Esophagus (tissue), 2 donors: ENCODE measurements around the gene ZNF441. TPM values are rescaled to one million over a fixed set of nuclear protein-coding genes. Genes with fewer than 3 reads are reported as not detected.

ENCODE experiments used
- H3K27ac ChIP-seq, 2 donors: one replicate each; pipeline ENCODE4 v1.5.1; 2013; ENCODE audit warnings: low read depth in 2 of 2, mild to moderate bottlenecking in 2 of 2, inconsistent platforms in 1 of 2, low read length in 1 of 2, moderate library complexity in 1 of 2
- H3K27me3 ChIP-seq, 2 donors: one replicate each; pipeline ENCODE4 v1.6.1; 2013; ENCODE audit warnings: low read length in 2 of 2, control low read depth in 1 of 2, mild to moderate bottlenecking in 1 of 2; ENCODE audit not compliant: insufficient read depth in 2 of 2, control insufficient read depth in 1 of 2
- H3K36me3 ChIP-seq, 2 donors: one replicate each; pipeline ENCODE4 v1.6.1; 2013; ENCODE audit warnings: low read length in 1 of 2; ENCODE audit not compliant: control insufficient read depth in 2 of 2, insufficient read depth in 2 of 2
- H3K4me1 ChIP-seq, 2 donors: one replicate each; pipeline ENCODE4 v1.6.1; 2013; ENCODE audit warnings: low read length in 1 of 2; ENCODE audit not compliant: control insufficient read depth in 2 of 2, insufficient read depth in 2 of 2
- H3K4me3 ChIP-seq, 2 donors: one replicate each; pipeline ENCODE4 v1.5.1; 2013; ENCODE audit warnings: low read length in 2 of 2, mild to moderate bottlenecking in 2 of 2, low read depth in 1 of 2, moderate library complexity in 1 of 2
- H3K9me3 ChIP-seq, 2 donors: one replicate each; pipeline ENCODE4 v1.6.1; 2013; ENCODE audit warnings: mild to moderate bottlenecking in 2 of 2, low read depth in 1 of 2, low read length in 1 of 2, moderate library complexity in 1 of 2; ENCODE audit not compliant: control insufficient read depth in 2 of 2, insufficient read depth in 1 of 2
- WGBS, 2 donors: extraction: QIAGEN DNeasy Blood & Tissue Kit; methylation state at CpG; one replicate each; pipeline ENCODE4 v1.1.7; 2013; 5-methylcytosine and 5-hydroxymethylcytosine counted together
- polyA plus RNA-seq, 2 donors: library from polyadenylated mRNA; stranded (reverse); fragments of 200-250 nt; gene quantifications; one replicate each; pipeline ENCODE4 v1.2.3, GENCODE V29; 2013
- donor health status: healthy with polysubstance abuse.
- donor health status: Bipolar disorder and iron deficiency.

The ZNF441 gene
- polyA plus RNA-seq = 1 to 10 TPM; 1.6 to 2.2 TPM

DNA sequence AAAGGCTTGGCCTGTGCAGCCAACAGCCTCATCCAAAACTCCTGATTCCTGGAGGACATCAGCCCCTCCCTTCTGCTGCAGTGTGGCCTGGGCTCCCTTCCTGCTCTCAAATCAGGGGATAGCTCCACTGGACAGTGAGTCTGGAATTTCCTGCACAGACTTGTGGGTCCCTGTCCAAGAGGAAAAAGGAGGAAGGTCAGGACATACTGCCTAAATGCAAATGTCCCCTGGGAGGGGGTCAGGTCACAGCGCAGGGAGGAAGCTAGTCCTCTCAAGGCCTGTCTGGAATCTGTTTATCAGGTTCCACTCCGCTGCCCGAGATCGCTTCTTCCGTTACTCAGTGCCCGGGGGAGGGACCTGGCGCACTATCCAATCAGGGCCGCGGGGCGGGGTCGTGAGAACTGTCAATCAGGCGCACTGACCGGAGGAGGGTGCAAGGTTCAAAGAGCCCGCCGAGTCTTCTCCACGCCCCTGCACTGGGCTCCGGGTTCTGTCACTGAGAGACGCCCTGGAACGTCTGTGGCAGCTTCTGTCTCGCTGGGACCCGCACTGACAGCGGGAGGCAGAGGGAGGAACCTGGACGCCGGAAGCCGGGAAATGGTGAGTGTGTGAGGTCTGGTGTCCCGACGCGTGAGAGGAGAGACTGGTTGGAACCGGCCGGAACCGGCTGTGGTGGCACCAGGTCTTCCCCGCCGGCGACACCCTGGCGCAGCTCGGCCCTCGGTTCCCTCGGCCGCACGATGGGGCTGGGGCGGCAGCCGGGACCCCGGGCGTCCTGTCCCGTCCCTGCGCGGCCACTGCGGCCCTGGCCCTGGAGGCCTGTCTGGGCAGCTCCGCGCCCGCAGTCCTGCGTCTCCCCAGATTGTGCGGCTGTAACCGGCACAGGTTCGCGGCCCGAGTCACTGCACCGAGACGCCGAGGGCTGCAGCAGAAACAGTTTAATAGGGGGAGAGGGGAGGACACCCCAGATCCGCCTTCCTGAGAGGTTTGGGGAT, at the start of gene ZNF441:
ZNF441 (plus strand) TSS at position 404 of the 995 bp plus-strand sequence; CDS start at position 598, 194 bp downstream.
- H3K27ac ChIP-seq = peak within 1 kb of the TSS; percentile 93
- no peaks in the 10 kb centered on the region for H3K36me3 ChIP-seq
- WGBS, 2 donors = 0% methylated on average over 48 to 61 of the region's 61 CpGs
- H3K4me1 ChIP-seq = no peaks in the 10 kb centered on the region
- H3K4me3 ChIP-seq = peak within 1 kb of the TSS; percentile 86 to 90
- H3K9me3 ChIP-seq = no peaks in the 10 kb centered on the region
- H3K27me3 ChIP-seq = no peaks in the 10 kb centered on the region

DNA sequence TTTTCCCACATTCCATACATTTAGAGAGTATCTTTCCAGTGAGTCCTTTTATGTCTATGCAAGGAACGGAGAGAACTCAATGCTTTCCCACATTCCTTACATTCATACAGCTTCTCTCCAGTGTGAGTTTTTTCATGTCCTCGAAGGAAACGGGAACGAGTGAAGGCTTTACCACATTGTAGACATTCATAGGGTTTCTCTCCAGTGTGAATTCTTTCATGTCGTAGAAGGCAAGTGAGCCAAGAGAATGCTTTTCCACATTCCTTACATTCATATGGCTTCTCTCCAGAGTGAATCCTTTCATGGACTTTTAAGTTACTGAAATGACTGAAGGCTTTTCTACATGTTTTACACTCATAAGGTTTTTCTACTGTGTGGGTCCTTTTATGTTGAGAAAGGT, 45.1 kb upstream of the ZNF441 start:
- Histone ChIP-seq H3K4me1 (no peaks in the 10 kb centered on the region), H3K27ac (no peak overlapping the region), H3K9me3 (peaks cover 6 to 8% of the 10 kb centered on the region in 2 donors), H3K4me3 (no peak overlapping the region), H3K27me3 (no peaks in the 10 kb centered on the region), H3K36me3 (peaks cover 5 to 12% of the 10 kb centered on the region in 2 donors)
- 85 to 97% methylated on average over 5 of the region's 5 CpGs for WGBS, 2 donors

DNA sequence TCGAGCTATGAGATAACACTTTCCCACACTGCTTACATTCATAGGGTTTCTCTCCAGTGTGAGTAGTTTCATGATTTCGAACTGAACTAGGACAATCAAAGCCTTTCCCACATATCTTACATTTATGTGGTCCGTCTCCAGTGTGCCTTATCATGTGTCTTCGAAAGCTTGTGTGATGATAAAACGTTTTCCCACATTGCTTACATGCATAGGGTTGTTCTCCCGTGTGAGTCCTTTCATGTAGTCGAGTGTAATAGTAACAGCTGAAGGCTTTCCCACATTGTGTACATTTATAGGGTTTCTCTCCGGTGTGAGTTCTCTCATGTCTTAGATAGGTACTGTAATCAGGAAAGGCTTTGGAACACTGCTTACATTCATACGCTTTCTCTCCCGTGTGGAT, 44.4 kb upstream of the ZNF441 start:
- Histone ChIP-seq H3K9me3 (peaks cover 6 to 8% of the 10 kb centered on the region in 2 donors), H3K36me3 (peaks cover 5 to 12% of the 10 kb centered on the region in 2 donors), H3K27me3 (no peaks in the 10 kb centered on the region), H3K4me1 (no peaks in the 10 kb centered on the region), H3K4me3 (no peak overlapping the region), H3K27ac (no peak overlapping the region)
- WGBS, 2 donors = 96 to 98% methylated on average over 10 of the region's 10 CpGs

DNA sequence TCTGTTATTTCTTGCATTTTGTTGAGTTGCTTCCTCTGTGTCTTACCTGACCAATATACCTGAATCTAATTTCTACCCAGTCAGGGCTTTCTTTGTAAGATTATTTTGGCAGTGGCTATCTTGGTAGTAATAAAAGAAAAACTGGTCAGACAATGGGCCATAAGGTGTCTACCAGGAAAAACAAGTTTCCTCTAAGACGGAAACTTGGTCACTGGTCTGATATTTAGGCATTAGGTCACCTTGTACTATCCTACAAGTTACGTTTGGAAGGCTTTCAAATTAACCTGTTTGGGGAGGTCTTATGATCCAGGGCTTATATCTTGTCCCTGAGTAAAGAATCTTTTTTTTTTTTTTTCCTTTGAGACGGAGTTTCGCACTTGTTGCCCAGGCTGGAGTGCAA, 37.2 kb upstream of the ZNF441 start:
- H3K4me1 ChIP-seq = no peaks in the 10 kb centered on the region
- peak overlapping the region in 1 of 2 donors; percentile 44 for H3K27ac ChIP-seq
- no peaks in the 10 kb centered on the region for H3K9me3 ChIP-seq
- H3K27me3 ChIP-seq = no peaks in the 10 kb centered on the region
- WGBS, 2 donors = 70 to 89% methylated on average over 4 of the region's 4 CpGs
- H3K36me3 ChIP-seq = peaks cover 0 to 3% of the 10 kb centered on the region in 2 donors
- no peak overlapping the region for H3K4me3 ChIP-seq

DNA sequence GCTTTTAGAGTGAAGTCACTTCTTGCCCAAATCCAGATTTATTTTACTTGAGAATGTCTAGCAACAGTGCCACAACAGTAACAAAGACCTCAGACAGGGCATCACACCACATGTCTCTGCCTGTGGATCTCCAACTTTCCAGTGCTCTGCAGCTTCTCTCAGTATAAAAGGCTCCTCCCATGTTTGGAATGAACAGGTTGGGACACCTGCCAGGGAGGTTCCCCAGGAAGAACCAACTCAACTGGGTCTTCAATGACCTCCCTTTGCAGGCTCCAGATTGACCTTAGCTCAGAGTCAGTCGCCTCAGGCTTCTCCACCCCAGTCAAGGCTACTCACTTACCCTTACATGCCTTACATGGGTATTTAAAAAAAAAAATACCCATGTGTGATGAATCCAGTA, 31.4 kb upstream of the ZNF441 start:
- 59 to 65% methylated on average over 1 of the region's 1 CpG for WGBS, 2 donors
- peak overlapping the region in 1 of 2 donors; percentile 46 for H3K27ac ChIP-seq
- H3K4me3 ChIP-seq = no peak overlapping the region
- H3K9me3 ChIP-seq = no peaks in the 10 kb centered on the region
- H3K27me3 ChIP-seq = no peaks in the 10 kb centered on the region
- no peaks in the 10 kb centered on the region for H3K36me3 ChIP-seq
- peaks cover 2% of the 10 kb centered on the region in 2 donors for H3K4me1 ChIP-seq

DNA sequence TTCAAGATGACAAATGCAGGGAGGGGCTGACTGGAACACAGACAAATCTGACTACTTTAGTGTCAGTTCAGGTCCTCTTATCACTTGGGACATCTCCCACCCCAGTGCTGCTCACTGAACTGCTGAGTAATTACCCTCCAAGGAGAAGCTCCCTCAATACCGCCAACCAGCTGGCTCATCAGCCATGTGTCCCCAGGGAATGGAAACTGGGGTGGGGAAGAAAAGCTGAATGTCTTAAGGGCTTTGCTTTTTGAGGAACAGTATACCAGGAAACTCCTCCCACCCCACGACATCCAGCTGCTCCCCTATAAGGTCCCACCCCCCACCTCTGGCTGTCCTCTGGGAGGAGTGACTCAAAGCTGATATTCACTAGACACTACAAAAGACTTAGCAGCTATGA, 30.1 kb upstream of the ZNF441 start:
- Histone ChIP-seq H3K4me3 (peak overlapping the region in 1 of 2 donors; percentile 18), H3K9me3 (no peaks in the 10 kb centered on the region), H3K4me1 (peaks cover 2% of the 10 kb centered on the region in 2 donors), H3K36me3 (no peaks in the 10 kb centered on the region), H3K27me3 (no peaks in the 10 kb centered on the region), H3K27ac (peak overlapping the region; percentile 26 to 33)
- WGBS, 2 donors = 24 to 33% methylated on average over 2 of the region's 2 CpGs

DNA sequence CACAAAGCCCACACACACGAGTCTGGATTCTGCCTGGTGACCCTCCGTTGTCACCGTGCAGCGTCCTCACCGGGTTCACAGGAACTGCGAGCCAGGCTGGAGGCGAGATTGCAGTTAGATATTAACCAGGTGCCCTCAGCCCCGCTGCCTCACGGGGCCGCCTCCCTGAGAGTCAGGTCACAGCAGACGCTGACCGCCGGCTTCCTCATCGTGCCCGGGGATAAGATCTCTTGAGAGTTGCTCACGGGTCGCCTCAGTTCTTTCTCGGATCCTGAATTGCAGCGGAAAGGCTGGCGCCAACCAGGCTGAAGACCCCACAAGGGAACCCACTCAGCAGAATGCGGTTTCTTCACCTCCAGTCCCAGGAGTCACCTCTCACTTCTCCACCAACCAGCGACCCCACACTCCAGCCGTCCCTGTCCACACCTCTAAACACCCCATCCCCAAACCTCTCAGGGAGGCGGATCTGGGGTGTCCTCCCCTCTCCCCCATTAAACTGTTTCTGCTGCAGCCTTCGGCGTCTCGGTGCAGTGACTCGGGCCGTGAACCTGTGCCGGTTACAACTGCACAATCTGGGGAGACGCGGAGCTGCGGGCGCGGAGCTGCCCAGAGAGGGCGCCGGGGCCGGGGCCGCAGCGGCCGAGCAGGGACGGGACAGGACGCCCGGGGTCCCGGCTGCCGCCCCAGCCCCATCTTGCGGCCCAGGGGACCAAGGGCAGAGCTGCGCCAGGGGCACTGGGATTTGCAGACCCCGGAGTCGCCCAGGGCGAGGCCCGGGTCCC, 28.6 kb upstream of the ZNF441 start:
- peaks cover 2% of the 10 kb centered on the region in 2 donors for H3K4me1 ChIP-seq
- WGBS, 2 donors = 1% methylated on average over 50 to 52 of the region's 52 CpGs
- peak overlapping the region; percentile 67 to 98 for H3K4me3 ChIP-seq
- H3K27me3 ChIP-seq = no peaks in the 10 kb centered on the region
- no peaks in the 10 kb centered on the region for H3K36me3 ChIP-seq
- H3K27ac ChIP-seq = peak overlapping the region; percentile 92 to 97
- no peaks in the 10 kb centered on the region for H3K9me3 ChIP-seq

DNA sequence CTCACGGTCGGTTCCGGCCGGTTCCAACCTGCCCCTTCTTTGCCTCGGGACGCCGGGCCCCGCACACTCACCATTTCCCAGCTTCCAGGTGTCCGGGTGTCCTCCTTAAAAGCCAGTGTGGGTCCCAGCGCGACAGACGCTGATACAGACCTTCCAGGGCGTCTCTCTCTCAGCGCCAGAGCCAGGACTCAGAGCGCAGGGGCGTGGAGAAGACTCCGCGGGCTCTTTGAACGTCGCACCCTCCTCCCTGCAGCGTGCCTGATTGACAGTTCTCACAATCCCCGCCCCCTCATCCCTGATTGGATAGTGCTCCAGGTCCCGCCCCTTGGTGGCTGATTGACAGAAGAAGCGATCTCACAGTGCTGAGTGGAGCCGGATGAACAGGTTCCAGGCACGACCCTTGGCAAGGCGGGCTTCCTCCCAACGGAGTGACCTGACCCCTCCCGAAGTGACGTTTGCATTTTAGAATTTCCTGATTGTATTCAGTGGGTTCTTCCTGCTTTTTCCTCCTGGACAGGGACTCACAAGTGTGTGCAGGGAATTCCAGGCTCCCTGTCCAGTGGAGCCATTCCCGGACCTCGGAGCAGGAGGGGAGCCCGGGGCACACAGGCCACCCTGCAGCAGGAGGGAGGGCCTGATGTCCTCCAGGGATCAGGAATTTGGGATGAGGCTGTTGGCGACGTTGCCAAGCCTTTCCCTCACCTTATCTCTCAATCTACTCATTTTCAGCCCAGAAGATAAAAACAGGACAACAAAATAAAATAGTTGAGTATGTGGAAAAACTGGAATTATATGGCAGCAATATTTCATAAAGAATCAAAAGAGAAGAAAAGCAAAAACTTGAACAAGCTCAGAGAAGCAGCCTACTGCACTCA, 27.8 kb upstream of the ZNF441 start, which contains the start of gene ZNF823:
ZNF823 (minus strand) TSS at position 201 of the 875 bp plus-strand sequence; CDS start at position 74, 127 bp downstream.
- Histone ChIP-seq H3K36me3 (no peaks in the 10 kb centered on the region), H3K4me1 (peaks cover 2% of the 10 kb centered on the region in 2 donors), H3K27me3 (no peaks in the 10 kb centered on the region), H3K9me3 (no peaks in the 10 kb centered on the region), H3K4me3 (peak within 1 kb of the TSS; percentile 67 to 98), H3K27ac (peak within 1 kb of the TSS; percentile 95 to 97)
- 1% methylated on average over 35 of the region's 35 CpGs for WGBS, 2 donors

DNA sequence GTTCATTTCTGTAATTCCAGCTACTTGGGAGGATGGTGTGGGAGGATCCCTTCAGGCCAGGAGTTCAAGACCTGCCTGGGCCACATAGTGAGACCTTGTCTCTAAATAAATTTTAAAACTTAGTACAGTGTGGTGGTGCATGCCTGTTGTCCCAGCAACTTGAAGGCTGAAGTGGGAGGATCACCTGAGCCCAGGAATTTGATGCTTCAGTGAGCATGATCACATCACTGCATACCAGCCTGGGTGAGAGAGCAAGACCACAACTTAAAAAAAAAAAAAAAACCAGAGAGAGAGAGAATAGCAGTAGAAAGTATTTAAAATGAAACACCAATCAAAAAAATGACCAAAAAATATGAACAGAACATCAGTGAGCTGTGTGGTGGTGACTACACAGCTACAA, 20.9 kb upstream of the ZNF441 start:
- H3K4me1 ChIP-seq = no peaks in the 10 kb centered on the region
- no peaks in the 10 kb centered on the region for H3K36me3 ChIP-seq
- H3K27me3 ChIP-seq = no peaks in the 10 kb centered on the region
- no peak overlapping the region for H3K27ac ChIP-seq
- H3K4me3 ChIP-seq = no peak overlapping the region
- H3K9me3 ChIP-seq = no peaks in the 10 kb centered on the region
